Measurements from ENCODE around the gene BMP7. TPM values are rescaled to one million over a fixed set of nuclear protein-coding genes. Genes with fewer than 3 reads are reported as not detected.

The BMP7 gene
- polyA plus RNA-seq, 1 experiment = not detected

DNA sequence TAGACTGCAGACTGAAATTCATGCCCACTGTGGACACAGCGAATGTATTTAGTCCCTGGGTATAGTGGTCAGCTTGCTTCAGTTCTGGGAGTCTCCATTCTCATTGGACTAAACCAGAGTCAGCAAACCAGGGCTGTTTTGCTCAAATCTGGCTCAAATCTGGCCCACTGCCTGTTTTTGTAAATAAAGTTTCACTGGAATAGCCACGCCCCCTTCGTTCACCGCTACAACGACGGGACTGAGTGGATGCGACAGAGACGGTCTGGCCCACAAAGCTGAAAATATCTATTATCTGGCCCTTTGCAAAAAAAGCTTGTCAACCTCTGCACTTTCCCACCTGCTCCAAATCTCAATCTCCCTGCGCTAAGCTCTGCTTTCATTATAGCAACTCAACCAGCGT, 135.4 kb downstream of the BMP7 start:
- Histone ChIP-seq H3K36me3 (ENCODE audit: control insufficient read depth, insufficient read depth, low read length) (no peaks in the 10 kb centered on the region), H3K4me3 (ENCODE audit: low read depth, low read length) (no peak overlapping the region), H3K27me3 (ENCODE audit: control insufficient read depth, insufficient read depth, low read length) (peaks cover 4% of the 10 kb centered on the region; the same call in 1 of the 2 replicates)
- CTCF ChIA-PET = no interaction called here
- TF ChIP-seq CTCF (IDR thresholded peaks at IDR 0.05; ENCODE audit: insufficient read depth, low read depth, low read length) = no peak
- no peak for DNase-seq (ENCODE audit: low read depth)
- POLR2A ChIA-PET = no interaction called here

DNA sequence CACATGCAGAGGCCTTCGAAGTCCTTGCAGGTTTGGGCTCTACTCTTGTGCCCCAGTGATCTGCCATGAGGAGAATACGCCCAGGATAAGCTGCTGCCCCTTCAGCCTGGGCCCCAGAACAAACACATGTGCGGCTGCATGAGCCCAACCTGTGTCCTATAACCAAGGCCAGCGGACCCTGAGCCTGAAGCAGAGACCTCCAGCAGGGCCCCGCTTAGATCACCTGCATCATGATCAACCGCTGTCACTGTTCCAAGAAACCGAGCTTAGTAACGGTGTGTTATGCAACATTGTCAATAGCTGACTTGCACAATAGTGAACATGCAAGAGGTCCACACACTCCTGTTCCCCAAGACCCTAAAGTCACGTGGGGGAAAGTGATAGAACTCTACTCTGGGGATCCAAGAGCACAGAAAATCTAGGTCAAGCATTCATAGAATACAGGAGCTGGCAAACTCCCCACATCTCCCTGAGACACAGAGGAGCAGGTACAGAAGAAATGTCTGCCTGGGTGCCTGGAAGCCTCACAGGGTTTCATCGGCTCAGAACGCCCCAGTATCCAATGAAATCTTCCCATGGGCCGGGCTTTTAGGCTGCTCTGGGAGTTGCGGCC, 136.2 kb downstream of the BMP7 start:
- TF ChIP-seq CTCF (IDR thresholded peaks at IDR 0.05; ENCODE audit: insufficient read depth, low read depth, low read length) = no peak
- Histone ChIP-seq H3K27me3 (ENCODE audit: control insufficient read depth, insufficient read depth, low read length) (peaks cover 4% of the 10 kb centered on the region; the same call in 1 of the 2 replicates), H3K4me3 (ENCODE audit: low read depth, low read length) (no peak overlapping the region), H3K36me3 (ENCODE audit: control insufficient read depth, insufficient read depth, low read length) (no peaks in the 10 kb centered on the region)
- ChIA-PET POLR2A (no interaction called here), CTCF (no interaction called here)
- no peak for DNase-seq (ENCODE audit: low read depth)

DNA sequence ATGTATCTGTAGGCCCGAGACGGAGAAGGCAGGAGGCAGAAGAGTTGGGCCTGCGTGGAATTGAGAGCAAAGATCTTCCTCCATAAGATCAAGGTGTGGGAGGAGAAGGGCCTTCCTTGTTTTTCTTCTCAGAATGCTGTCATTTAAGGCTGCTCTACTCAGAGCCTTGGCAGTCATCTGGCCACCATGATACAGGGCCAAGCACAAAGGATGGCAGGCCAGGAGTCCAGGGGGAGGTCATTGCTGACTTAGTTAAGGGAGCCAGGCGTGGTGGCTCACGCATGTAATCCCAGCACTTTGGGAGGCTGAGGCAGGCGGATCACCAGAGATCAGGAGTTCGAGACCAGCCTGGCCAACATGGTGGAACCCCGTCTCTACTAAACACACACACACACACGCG, 137.1 kb downstream of the BMP7 start:
- ChIA-PET POLR2A (no interaction called here), CTCF (no interaction called here)
- Histone ChIP-seq H3K36me3 (ENCODE audit: control insufficient read depth, insufficient read depth, low read length) (no peaks in the 10 kb centered on the region), H3K4me3 (ENCODE audit: low read depth, low read length) (no peak overlapping the region), H3K27me3 (ENCODE audit: control insufficient read depth, insufficient read depth, low read length) (peaks cover 3% of the 10 kb centered on the region; the same call in 1 of the 2 replicates)
- no peak for DNase-seq (ENCODE audit: low read depth)
- no peak for TF ChIP-seq CTCF (IDR thresholded peaks at IDR 0.05; ENCODE audit: insufficient read depth, low read depth, low read length)

DNA sequence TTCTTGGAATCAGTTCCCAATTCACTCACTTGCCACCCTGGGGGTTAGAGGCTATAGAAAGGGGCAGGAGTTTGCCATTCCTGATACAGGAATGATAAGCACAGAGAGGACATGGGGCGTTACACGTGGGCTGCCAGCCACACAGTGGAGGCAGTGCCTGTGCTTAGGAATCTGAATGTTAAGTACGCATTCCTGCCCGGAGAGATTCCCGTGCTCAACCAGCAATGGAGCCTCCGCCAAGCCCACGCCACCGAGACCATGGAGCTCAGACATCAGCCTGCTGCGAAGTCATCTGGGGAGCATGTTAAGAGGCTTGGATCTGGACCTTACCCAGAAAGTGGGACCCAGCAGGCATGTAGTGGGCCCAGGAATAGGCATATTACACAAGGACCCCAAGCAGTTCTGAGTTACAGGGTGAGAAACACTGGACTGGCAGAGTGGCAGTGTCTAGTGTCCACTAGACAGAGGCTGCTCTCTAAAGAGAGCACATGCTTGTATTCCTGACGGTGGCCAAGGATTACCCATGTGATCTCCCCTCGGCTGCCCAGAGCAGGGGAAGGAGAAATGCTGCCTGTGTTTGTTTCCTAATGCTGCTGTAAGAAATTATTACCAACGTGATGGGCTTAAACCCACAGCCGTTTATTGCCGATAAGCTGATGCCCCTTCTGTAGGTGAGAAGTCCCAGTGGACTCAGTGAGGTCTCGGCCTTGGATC, 138.2 kb downstream of the BMP7 start:
- ChIA-PET POLR2A (no interaction called here), CTCF (no interaction called here)
- no peak for DNase-seq (ENCODE audit: low read depth)
- Histone ChIP-seq H3K36me3 (ENCODE audit: control insufficient read depth, insufficient read depth, low read length) (no peaks in the 10 kb centered on the region), H3K4me3 (ENCODE audit: low read depth, low read length) (no peak overlapping the region), H3K27me3 (ENCODE audit: control insufficient read depth, insufficient read depth, low read length) (peaks cover 3% of the 10 kb centered on the region; the same call in 1 of the 2 replicates)
- TF ChIP-seq CTCF (IDR thresholded peaks at IDR 0.05; ENCODE audit: insufficient read depth, low read depth, low read length) = no peak

- no peak for TF ChIP-seq CTCF (IDR thresholded peaks at IDR 0.05; ENCODE audit: insufficient read depth, low read depth, low read length)
- peaks cover 3% of the 10 kb centered on the region; the same call in 1 of the 2 replicates for H3K27me3 ChIP-seq (ENCODE audit: control insufficient read depth, insufficient read depth, low read length)
- H3K36me3 ChIP-seq (ENCODE audit: control insufficient read depth, insufficient read depth, low read length) = no peaks in the 10 kb centered on the region
- ChIA-PET CTCF (interaction anchor here (1.1 kb wide), 1 partner anchor 97 kb away, joined by 3 read pairs; no protein-coding TSS in a partner anchor), POLR2A (no interaction called here)
- no peak overlapping the region for H3K4me3 ChIP-seq (ENCODE audit: low read depth, low read length)
- no peak for DNase-seq (ENCODE audit: low read depth)
These were observed 139.9 kb downstream of the BMP7 start for GRCh38 chr20:57126481-57127092.
